Mucosa of gallbladder (tissue), 1 donor: ENCODE measurements around the gene RNF227. TPM values are rescaled to one million over a fixed set of nuclear protein-coding genes. Genes with fewer than 3 reads are reported as not detected.

Experiments
- DNase-seq: peaks from one replicate; pipeline ENCODE4 v3.0.0-alpha.2; 2020; ENCODE audit warnings: low spot score
- total RNA-seq: library from RNA; stranded (reverse); gene quantifications from one replicate; pipeline ENCODE4 v1.2.1, GENCODE V29; 2021
- donor health status: DM: no; HTN: no; CAD: no.

The RNF227 gene
- total RNA-seq, 1 donor from 2014 or later: 3.5 TPM

- no peak for DNase-seq
Measured at GRCh38 chr17:7930841-7931631, 14.9 kb upstream of the RNF227 start.

GRCh38 chr17:7929158-7930023 lies 13.3 kb upstream of the RNF227 start, which contains the start of gene KCNAB3:
Gene KCNAB3 (minus strand): TSS chr17:7929856. CDS start chr17:7929435, 421 bp downstream.
- peak; percentile 40 for DNase-seq

- DNase-seq: no peak
Measured at GRCh38 chr17:7927596-7927995, 11.5 kb upstream of the RNF227 start.

GRCh38 chr17:7922845-7923628 lies 6.9 kb upstream of the RNF227 start:
- peak; percentile 85 for DNase-seq

- DNase-seq: no peak
Measured at GRCh38 chr17:7922269-7922844, 6.3 kb upstream of the RNF227 start.

- DNase-seq: no peak
Measured at GRCh38 chr17:7916808-7917207, 719 bp upstream of the RNF227 start.

- no peak for DNase-seq
Measured at GRCh38 chr17:7916385-7916682, 245 bp upstream of the RNF227 start.

GRCh38 chr17:7915179-7915610 lies 894 bp downstream of the RNF227 start:
- no peak for DNase-seq

- peak; percentile 65 for DNase-seq
Measured at GRCh38 chr17:7912927-7913524, 3.1 kb downstream of the RNF227 start.

GRCh38 chr17:7911116-7911515 lies 5.0 kb downstream of the RNF227 start:
- no peak for DNase-seq

- DNase-seq: no peak
Measured at GRCh38 chr17:7910711-7911110, 5.4 kb downstream of the RNF227 start.

- no peak for DNase-seq
Measured at GRCh38 chr17:7910281-7910680, 5.8 kb downstream of the RNF227 start.

- no peak for DNase-seq
Measured at GRCh38 chr17:7909089-7909488, 7.0 kb downstream of the RNF227 start.

GRCh38 chr17:7903154-7904103 lies 12.7 kb downstream of the RNF227 start:
- DNase-seq: no peak

- no peak for DNase-seq
Measured at GRCh38 chr17:7897773-7898172, 18.3 kb downstream of the RNF227 start.

- no peak for DNase-seq
Measured at GRCh38 chr17:7897090-7897489, 19.0 kb downstream of the RNF227 start.

GRCh38 chr17:7894866-7895265 lies 21.2 kb downstream of the RNF227 start:
- no peak for DNase-seq

- DNase-seq: no peak
Measured at GRCh38 chr17:7894226-7894625, 21.9 kb downstream of the RNF227 start.

GRCh38 chr17:7893187-7893880 lies 22.8 kb downstream of the RNF227 start:
- DNase-seq: no peak
